ENCODE measurements around the gene KLRC4.
A peak's percentile ranks its signal among the peaks of the same experiment; 100 is the strongest.
"Not testable (repeated sequence)": the region's sequence is repeated elsewhere in the genome, so short reads cannot be mapped to it uniquely, and the experiment has no call there.

Gene KLRC4

DNA sequence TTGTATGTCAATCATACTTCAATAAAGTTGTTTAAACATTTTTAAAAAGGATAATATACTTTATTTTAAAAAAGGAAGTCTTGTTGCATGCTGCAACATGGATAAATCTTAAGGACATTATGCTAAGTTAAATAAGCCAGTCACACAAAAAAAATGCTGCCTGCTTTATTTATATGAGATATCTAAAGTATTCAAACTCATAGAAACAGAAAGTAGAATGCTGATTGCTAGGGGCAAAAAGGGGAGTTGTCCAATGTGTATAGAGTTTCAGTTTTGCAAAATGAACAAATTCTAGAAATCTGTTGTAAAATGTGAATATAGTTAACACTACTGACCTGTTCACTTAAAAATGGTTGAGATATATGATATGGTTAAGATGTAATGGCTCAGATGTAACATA is 8.7 kb downstream of the KLRC4 start:
- DNase-seq (ENCODE audit: insufficient read length, low spot score) (no peak), FAIRE-seq (no peak)

DNA sequence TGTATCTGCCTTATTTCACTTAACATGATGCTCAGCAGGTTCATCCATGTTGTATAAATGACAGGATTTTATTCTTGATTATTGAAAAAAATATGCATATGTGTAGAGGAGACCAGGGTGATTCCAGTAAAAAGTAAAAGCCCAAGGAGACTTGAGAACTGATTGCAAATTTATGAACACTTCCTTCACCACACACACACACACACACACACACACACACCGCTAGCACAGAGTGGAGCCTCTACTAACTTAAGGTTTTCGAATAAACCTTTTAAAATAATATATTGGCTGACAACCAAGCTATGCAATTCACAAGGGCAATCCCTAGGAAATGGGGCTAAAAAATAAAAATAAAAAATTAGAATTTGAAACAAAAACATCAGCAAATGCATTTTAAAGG is 11.4 kb downstream of the KLRC4 start:
- FAIRE-seq, result no peak
- DNase-seq (ENCODE audit: insufficient read length, low spot score), result no peak

DNA sequence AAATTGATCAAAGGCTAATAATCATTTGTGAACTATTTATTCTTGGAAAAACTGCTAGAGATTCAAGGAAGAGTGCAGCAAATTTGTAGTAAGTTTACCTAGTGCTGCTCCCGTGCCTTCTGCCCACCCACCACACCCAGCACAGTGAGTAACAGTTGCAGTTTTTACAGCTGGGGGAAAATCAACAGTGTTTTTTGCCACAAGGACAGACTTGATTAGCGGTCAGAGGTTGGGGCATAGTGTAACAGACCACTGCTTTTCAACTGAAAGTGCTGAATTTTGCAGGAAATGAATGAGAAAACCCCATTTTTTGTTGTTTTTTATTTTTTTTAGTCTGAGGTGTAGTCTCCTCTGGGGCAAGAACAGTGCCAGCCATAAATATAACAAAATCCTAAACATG is 12.3 kb downstream of the KLRC4 start:
- DNase-seq (ENCODE audit: insufficient read length, low spot score) (no peak), FAIRE-seq (no peak)

DNA sequence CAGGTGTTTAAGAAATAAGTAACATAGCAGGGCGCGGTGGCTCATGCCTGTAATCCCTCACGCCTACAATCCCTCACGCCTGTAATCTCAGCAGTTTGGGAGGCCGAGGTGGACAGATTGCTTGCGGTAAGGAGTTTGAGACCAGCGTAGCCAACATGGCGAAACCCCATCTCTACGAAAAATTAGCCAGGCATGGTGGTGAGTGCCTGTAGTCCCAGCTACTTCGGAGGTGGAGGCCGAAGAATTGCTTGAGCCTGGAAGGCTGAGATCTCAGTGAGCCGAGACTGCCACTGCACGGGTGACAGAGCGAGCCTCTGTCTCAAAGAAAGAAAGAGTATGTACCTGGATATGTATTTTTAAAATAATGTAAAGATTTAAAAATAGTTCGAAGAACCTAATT is 13.4 kb downstream of the KLRC4 start:
- not testable (repeated sequence) for FAIRE-seq; DNase-seq (ENCODE audit: insufficient read length, low spot score)

DNA sequence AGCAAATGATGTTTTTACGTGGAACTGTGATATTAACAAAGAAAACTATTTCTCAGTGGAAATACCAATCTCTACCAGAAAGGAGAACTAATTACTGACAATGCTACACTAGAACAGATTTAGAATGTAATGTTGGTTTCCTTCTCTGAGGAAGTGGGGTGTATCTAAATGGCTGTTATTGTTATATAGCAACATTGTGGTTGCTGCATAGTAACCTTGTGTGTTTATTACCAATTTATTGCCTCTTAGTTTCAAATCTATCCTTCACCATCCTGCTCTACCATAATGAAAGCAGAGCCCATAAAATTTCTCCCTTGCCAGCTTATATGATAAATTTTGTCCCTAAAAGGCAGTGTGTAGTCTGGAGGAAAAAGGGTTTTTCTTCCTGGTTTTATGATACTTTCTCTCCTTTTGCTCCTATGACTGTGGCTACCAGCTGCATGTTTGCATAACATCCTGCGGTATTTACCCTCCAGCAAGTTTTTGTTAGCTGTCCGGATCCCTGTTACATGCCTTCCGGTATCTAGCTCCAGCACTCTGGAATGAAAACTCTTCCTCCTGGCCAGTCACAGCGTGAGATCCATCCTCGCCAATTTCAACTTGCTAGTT is 14.1 kb downstream of the KLRC4 start:
- DNase-seq (ENCODE audit: insufficient read length, low spot score) (no peak), FAIRE-seq (no peak)

DNA sequence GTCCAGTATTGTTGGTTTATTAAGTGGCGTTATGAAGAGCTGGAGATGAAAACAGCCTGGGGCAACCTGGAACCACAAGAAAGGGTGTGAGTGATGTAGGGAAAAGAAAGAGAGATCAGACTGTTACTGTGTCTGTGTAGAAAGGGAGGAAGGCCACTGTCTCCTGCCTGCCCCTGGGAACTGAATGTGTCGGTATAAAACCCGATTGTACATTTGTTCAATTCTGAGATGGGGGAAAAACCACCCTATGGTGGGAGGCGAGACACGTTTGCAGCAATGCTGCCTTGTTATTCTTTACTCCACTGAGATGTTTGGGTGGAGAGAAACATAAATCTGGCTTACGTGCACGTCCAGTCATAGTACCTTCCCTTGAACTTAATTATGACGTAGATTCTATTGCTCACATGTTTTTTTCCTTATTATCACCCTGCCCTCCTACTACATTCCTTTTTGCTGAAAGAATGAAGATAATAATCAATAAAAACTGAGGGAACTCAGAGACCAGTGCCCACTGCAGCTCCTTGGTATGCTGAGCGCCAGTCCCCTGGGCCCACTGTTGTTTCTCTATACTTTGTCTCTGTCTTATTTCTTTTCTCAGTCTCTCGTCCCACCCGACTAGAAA is 14.9 kb downstream of the KLRC4 start:
- FAIRE-seq; DNase-seq (ENCODE audit: insufficient read length, low spot score): not testable (repeated sequence)

DNA sequence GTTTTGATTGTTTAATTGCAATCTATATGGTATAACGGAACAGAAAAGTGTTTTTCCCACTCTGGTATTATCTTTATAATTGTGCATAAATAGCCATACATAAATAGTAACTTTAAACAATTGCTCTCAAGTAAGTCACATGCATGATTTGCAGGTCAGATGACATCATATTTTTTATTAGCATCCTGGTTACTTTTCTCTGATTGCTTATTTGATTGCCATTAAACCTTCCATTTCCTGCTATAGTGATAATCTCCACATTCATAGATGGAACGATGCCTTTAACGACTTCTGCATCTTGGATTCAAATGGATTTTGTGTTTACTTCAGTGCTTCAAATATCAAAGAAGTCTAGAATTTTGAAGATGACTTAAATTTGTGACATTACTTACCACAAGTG is 16.3 kb downstream of the KLRC4 start:
- DNase-seq (ENCODE audit: insufficient read length, low spot score) (no peak), FAIRE-seq (peak; percentile 51)

DNA sequence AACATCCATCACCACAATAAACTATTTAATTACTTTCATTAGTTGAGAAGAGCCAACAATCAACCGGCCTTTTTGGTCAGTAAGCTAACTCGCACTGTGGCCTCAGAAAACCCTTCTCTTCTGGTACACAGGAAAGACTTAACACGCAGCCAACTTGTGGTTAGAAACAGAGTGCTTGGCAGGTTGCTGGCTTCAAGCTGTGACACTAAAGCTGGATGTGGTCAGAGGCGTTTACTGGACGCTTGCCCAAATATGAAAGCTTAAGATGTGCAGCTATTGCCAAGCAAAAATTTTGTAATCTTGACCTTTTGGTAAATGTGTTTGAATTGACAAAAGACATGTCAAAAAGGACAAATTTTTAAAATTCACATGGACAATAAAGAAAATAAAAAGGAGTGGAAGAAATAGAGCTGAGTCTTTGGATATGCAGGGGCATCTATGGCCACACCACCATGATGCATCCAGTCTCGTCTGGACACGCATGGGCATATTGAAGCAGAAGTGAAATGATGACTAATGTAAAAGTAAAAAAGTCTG is 17.1 kb downstream of the KLRC4 start:
- DNase-seq (ENCODE audit: insufficient read length, low spot score) (peak; percentile 4), FAIRE-seq (peak; percentile 82)

DNA sequence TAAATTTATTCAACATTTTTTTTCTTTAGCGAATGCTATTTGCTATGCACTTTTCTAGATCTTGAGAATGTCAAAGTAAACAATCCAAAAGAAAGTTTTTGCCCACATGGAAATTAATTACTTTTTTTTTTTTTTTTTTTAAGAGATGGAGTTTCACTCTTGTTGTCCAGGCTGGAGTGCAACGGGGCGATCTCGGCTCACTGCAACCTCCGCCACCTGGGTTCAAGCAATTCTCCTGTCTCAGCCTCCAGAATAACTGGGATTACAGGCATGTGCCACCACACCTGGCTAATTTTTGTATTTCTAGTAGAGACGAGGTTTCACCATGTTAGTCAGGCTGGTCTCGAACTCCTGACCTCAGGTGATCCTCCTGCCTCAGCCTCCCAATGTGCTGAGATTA is 18.6 kb downstream of the KLRC4 start:
- not testable (repeated sequence) for FAIRE-seq

DNA sequence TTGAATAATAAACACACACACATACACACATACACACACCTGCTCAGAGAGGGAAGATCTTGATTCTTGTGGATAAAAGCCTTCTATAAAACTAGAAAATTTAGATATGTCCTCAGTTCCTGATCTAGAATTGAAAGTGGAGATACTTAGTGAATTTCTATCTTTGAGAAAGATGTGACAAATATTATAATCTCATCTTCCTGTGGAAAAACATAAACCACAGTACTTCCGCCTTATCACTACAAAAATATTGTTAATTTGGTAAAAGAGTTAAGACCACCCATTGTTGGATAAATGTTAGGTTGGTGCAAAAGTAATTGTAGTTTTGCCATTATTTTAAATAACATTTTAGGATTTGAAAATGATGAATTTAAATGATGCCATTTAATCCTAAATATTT is 19.7 kb downstream of the KLRC4 start, which contains the start of gene KLRK1:
Gene KLRK1 (minus strand): TSS at position 138 of the 400 bp plus-strand sequence. CDS start 1,231 bp downstream, outside the sequence.
- no peak for FAIRE-seq

More for the DNA sequence above, 18.6 kb downstream of the KLRC4 start:
- DNase-seq (ENCODE audit: insufficient read length, low spot score), result not testable (repeated sequence)

DNA sequence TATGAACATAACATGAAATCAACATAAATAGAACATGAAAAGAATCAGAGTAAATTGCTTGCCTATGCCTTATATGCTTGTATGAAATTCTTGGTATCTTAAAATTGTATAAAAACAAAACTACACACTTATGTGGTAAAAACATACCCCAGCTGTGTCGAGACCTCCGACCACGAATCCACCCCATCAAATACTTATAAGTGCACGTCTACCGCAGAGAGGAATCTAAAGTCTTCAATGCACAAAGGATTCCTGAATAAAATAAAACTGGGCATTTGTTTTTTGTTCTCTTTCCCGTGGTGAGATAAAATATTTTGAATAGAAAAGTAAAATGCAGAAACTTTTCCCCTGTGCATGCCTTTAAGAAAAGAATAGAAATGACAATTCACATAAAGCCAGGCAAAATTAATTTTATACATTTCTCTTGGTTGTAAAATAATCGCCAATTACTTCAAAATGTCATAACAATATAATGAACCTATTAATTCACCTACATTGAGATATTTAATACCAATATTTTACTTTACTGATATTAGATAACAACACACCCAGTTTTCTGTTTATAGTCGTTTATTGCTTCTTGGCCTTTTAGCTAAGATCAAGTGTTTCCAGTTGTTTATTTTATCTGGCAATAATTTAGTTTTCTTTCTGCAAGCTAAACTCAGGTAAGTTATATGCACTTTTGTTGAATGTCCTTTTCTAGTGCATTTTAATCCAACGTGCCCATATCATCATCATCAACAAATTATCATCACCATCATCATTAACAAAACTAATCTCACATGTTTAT is 20.7 kb downstream of the KLRC4 start:
- no peak for DNase-seq (ENCODE audit: insufficient read length, low spot score)
- FAIRE-seq, result no peak

More for the DNA sequence above, 19.7 kb downstream of the KLRC4 start, which contains the start of gene KLRK1:
- no peak for DNase-seq (ENCODE audit: insufficient read length, low spot score)

DNA sequence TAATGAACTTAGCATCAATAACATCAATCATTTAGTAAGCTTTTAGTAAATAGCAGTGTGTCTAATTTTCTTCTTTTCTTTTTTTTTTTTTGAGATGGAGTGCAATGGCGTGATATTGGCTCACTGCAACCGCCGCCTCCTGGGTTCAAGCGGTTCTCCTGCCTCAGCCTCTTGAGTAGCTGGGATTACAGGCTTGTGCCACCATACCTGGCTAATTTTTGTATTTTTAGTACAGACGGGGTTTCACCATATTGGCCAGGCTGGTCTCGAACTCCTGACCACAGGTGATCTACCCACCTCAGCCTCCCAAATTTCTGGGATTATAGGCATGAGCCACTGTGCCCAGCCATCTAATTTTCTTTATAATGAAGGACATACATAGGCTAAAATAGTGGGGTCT is 22.1 kb downstream of the KLRC4 start:
- DNase-seq (ENCODE audit: insufficient read length, low spot score); FAIRE-seq: not testable (repeated sequence)

DNA sequence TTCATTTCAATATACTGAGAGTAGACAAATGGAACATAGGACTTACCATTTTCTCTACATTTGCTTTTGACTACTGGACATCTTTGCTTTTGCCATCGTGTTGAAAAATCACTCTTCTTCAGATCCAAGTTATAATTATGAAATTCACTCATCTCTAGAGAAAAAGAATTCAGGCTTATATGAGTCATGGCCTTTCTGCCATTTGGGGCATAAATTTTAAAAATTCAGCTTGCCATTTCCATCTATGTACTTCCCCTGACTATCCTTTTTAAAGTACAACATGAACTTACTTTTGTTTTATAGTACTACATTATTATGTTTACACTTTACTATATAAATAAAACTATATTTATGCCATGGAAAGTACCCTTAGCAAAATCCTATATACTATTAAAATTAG is 22.7 kb downstream of the KLRC4 start:
- no peak for DNase-seq (ENCODE audit: insufficient read length, low spot score)
- FAIRE-seq, result no peak

DNA sequence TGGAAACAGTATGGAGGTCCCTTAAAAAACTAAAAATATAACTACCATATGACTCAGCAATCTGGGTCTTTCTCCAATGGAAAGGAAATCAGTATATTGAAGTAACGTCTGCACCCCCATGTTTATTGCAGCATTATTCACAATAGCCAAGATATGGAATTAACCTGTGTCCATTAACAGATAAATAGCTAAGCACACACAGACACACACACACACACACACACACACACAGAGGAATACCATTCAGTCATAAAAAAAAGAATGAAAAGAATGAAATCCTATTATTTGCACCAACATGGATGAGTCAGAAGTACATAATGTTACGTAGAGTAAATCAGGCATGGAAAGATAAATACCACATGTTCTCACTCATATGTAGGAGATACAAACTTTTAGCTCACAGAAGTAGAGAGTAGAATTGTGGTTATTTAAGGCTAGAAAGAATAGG is 24.4 kb downstream of the KLRC4 start:
- no peak for FAIRE-seq
- DNase-seq (ENCODE audit: insufficient read length, low spot score), result no peak

DNA sequence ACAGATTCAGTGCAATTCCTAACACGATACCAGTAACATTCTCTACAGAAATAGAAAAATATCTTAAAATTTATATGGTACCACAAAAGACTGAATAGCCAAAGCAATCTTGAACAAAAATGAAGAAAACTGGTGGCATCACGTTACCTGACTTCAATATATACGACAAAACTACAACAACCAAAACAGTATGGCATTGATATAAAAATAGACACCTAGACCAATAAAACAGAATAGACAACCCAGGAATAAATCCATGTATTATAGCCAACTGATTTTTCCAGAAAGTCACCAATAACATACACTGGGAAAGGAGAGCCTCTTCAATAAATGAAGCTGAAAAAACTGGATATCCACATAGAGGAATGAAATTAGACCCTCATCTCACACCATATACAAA is 25.4 kb downstream of the KLRC4 start:
- no peak for FAIRE-seq
- no peak for DNase-seq (ENCODE audit: insufficient read length, low spot score)

DNA sequence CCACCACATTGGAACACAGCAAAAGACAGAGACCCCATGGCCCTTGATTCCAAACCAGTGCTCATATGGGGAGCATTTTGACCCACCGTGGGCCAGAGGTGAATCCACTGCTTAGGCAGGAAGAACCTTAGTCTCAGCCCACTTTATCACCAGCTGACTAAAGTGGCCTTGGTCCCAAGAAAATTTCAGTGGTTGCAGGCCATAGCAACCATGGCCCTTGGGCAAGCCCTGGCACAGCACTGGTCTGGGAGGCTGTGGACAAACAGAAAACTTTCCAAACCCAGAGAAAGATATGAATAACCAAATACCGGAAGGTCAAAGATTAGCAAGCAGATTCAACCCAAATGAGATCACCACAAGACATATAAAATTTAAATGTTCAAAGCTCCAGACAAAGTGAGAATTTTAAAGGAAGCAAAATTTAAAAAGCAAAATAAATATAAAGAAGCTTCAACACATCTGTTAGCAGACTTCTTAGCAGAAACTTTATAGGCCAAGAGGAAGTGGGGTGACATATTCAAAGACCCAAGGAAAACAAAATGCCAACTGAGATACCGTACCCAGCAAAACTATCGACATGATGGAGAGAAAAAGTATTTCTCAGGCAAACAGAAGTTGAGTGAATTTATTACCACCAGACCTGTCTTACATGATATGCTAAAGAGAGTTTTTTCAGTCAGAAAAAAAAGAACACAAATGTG is 27.5 kb downstream of the KLRC4 start:
- FAIRE-seq, result no peak
- no peak for DNase-seq (ENCODE audit: insufficient read length, low spot score)

DNA sequence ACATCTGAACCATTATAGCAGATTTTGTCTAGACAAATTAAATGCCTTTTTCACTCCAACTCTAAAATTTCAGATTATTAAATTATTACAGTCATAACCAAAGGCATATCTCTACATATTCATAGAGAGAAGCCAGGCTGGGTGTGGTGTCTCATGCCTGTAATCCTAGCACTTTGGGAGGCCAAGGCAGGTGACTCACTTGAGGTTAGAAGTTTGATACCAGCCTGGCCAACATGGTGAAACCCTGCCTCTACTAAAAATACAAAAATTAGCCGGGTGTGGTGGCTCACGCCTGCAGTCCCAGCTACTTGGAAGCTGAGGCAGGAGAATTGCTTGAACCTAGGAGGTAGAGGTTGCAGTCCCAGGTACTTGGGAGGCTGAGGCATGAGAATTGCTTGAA is 30.8 kb downstream of the KLRC4 start:
- not testable (repeated sequence) for DNase-seq (ENCODE audit: insufficient read length, low spot score); FAIRE-seq

DNA sequence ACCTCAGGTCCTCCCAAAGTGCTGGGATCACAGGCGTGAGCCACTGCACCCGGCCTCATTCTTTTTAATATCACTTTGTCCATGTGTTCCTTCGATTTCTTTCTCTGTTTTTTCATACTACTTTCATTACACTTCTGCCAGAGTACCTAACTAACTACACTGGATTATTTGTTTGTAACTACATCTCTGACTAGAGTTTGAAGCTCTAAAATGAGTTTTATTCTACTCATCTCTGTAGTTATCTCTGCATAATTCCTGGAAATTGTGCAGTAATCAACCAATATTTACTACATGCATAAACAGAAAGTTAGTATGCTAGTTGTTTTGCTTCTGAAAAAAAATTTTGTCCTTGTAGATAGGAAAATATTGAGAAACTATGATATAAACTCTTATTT is 34.9 kb downstream of the KLRC4 start:
- DNase-seq (ENCODE audit: insufficient read length, low spot score) (no peak), FAIRE-seq (no peak)

DNA sequence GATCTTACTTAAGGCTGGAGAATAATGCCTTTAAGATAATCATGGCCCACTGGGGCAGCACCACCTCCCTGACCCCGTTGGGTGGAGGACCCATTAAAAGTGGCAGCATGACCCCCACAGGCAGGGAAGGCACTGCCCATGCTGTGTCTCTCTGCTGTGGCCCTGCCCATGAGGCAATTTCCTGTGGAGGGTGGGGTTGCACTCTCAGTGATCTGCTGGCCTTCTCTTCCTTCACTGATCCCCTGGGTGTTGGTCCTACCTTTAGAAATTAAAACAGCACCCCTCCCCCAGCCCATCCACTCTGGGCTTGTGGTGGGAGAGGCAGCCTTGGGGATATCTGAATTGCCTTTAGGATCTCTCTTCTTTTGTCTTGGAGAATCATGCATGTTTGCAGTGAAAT is 37.0 kb downstream of the KLRC4 start:
- DNase-seq (ENCODE audit: insufficient read length, low spot score) (no peak), FAIRE-seq (no peak)

DNA sequence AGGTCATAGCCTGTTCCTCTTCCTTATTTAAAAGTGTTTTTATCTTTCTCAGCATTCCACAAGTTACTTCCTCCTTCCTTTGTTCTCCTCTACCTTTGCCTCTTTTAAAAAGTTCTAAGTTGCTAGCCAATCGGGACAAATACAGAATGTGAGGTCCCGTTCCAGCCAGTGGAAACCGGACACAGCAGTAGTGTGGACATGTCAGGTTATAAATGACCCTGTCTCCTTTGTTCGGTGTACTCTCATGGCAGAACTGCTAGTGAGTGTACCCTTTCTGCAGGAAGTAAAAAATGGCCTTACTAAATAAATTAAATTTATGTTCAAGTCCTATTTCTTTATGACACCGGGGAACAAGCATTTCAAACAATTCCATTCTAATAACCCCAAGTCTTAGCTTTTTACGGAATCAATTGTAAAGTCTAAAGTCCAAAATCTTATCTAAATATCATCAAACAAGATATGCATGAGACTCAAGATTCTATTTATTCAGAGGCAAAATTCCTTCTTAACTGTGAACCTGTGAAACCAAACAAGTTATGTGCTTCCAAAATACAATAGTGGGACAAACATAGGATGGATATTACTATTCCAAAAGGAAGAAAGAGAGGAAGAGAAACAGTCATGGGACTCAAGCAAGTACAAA is 37.5 kb downstream of the KLRC4 start:
- FAIRE-seq; DNase-seq (ENCODE audit: insufficient read length, low spot score): not testable (repeated sequence)
